Effector memory CD4-positive, alpha-beta T cell (primary cell): ENCODE results near the gene HRAS.

Experiments
- DNase-seq, 3 donors: peaks; one replicate each; pipeline ENCODE4 v3.0.0-alpha.2; 2020
- H3K27ac ChIP-seq: 2 replicates; pipeline ENCODE4 v1.7.0; 2013; ENCODE audit warnings: mild to moderate bottlenecking, low read length, moderate library complexity; ENCODE audit not compliant: insufficient read depth, poor library complexity, severe bottlenecking
- H3K27me3 ChIP-seq: replicated peaks from 2 replicates; pipeline ENCODE4 v1.7.0; 2013; ENCODE audit warnings: mild to moderate bottlenecking, low read length; ENCODE audit not compliant: insufficient read depth, control insufficient read depth, poor library complexity, severe bottlenecking
- H3K36me3 ChIP-seq: 2 replicates; pipeline ENCODE4 v1.7.0; 2013; ENCODE audit warnings: mild to moderate bottlenecking, low read length, moderate library complexity; ENCODE audit not compliant: control insufficient read depth, insufficient read depth
- H3K4me1 ChIP-seq: 2 replicates; pipeline ENCODE4 v1.7.0; 2013; ENCODE audit warnings: low read length, mild to moderate bottlenecking; ENCODE audit not compliant: control insufficient read depth, insufficient read depth, poor library complexity, severe bottlenecking
- H3K4me3 ChIP-seq: 2 replicates; pipeline ENCODE4 v1.7.0; 2013; ENCODE audit warnings: low read length, low read depth, mild to moderate bottlenecking; ENCODE audit not compliant: insufficient read depth, poor library complexity, severe bottlenecking
- H3K9me3 ChIP-seq: 2 replicates; pipeline ENCODE4 v1.7.0; 2013; ENCODE audit warnings: mild to moderate bottlenecking, low read length, moderate library complexity; ENCODE audit not compliant: control insufficient read depth

Gene HRAS

GRCh38 chr11:506995-507726 is 28.2 kb downstream of the HRAS start, which contains the start of gene RNH1:
TSS of gene RNH1 (minus strand) at chr11:507242. CDS start at chr11:502162, 5,080 bp downstream.
- DNase-seq: peak; percentile 97 to 99 (median 98)
- Histone ChIP-seq H3K9me3 (no peaks in the 10 kb centered on the region), H3K27ac (peak within 1 kb of the TSS; percentile 100), H3K4me1 (peaks cover 31% of the 10 kb centered on the region), H3K27me3 (no peaks in the 10 kb centered on the region), H3K36me3 (peaks cover 3% of the 10 kb centered on the region), H3K4me3 (peak within 1 kb of the TSS; percentile 95)

- H3K27me3 ChIP-seq: no peaks in the 10 kb centered on the region
- H3K27ac ChIP-seq: peak overlapping the region; percentile 100
- H3K36me3 ChIP-seq: peaks cover 9% of the 10 kb centered on the region
- H3K4me3 ChIP-seq: peak overlapping the region; percentile 95
- H3K9me3 ChIP-seq: no peaks in the 10 kb centered on the region
- peak; percentile 91 to 95 (median 95) for DNase-seq
- H3K4me1 ChIP-seq: peaks cover 31% of the 10 kb centered on the region
These were observed 29.0 kb downstream of the HRAS start for GRCh38 chr11:506238-506994.

GRCh38 chr11:504994-505344 is 30.4 kb downstream of the HRAS start:
- Histone ChIP-seq H3K4me1 (peaks cover 31% of the 10 kb centered on the region), H3K27ac (no peak overlapping the region), H3K27me3 (no peaks in the 10 kb centered on the region), H3K4me3 (no peak overlapping the region), H3K36me3 (peaks cover 22% of the 10 kb centered on the region), H3K9me3 (no peaks in the 10 kb centered on the region)
- no peak for DNase-seq

GRCh38 chr11:504053-504993 is 31.1 kb downstream of the HRAS start:
- DNase-seq: no peak
- Histone ChIP-seq H3K4me3 (no peak overlapping the region), H3K9me3 (no peaks in the 10 kb centered on the region), H3K27ac (no peak overlapping the region), H3K27me3 (no peaks in the 10 kb centered on the region), H3K36me3 (peaks cover 26% of the 10 kb centered on the region), H3K4me1 (peaks cover 31% of the 10 kb centered on the region)

GRCh38 chr11:503179-503981 is 32.0 kb downstream of the HRAS start:
- peaks cover 31% of the 10 kb centered on the region for H3K4me1 ChIP-seq
- peaks cover 35% of the 10 kb centered on the region for H3K36me3 ChIP-seq
- no peak for DNase-seq
- H3K9me3 ChIP-seq: no peaks in the 10 kb centered on the region
- no peak overlapping the region for H3K27ac ChIP-seq
- no peaks in the 10 kb centered on the region for H3K27me3 ChIP-seq
- no peak overlapping the region for H3K4me3 ChIP-seq

GRCh38 chr11:502288-503178 is 32.8 kb downstream of the HRAS start:
- Histone ChIP-seq H3K27me3 (no peaks in the 10 kb centered on the region), H3K9me3 (no peaks in the 10 kb centered on the region), H3K4me3 (no peak overlapping the region), H3K4me1 (peaks cover 27% of the 10 kb centered on the region), H3K27ac (no peak overlapping the region), H3K36me3 (peaks cover 44% of the 10 kb centered on the region)
- DNase-seq: no peak

GRCh38 chr11:501683-502287 is 33.6 kb downstream of the HRAS start:
- no peak for DNase-seq
- Histone ChIP-seq H3K27ac (no peak overlapping the region), H3K27me3 (no peaks in the 10 kb centered on the region), H3K36me3 (peaks cover 51% of the 10 kb centered on the region), H3K9me3 (no peaks in the 10 kb centered on the region), H3K4me1 (peaks cover 24% of the 10 kb centered on the region), H3K4me3 (no peak overlapping the region)

GRCh38 chr11:501001-501682 is 34.2 kb downstream of the HRAS start:
- Histone ChIP-seq H3K9me3 (no peaks in the 10 kb centered on the region), H3K4me3 (no peak overlapping the region), H3K4me1 (peaks cover 24% of the 10 kb centered on the region), H3K27me3 (no peaks in the 10 kb centered on the region), H3K36me3 (peaks cover 56% of the 10 kb centered on the region), H3K27ac (no peak overlapping the region)
- no peak for DNase-seq
